UCSD-AML1 (cell line): Measurements from ENCODE around the gene RPTOR.

ENCODE experiments used
- DNase-seq: peaks from one replicate; lab custom pipeline; 2025; ENCODE audit not compliant: unreplicated experiment; lab: John Stamatoyannopoulos, UW

RPTOR gene

GRCh38 chr17:80961541-80962330, 417.1 kb downstream of the RPTOR start:
- DNase-seq = no peak

- no peak for DNase-seq
These were observed 418.0 kb downstream of the RPTOR start for GRCh38 chr17:80962356-80963329.

- no peak for DNase-seq
These were observed 419.3 kb downstream of the RPTOR start for GRCh38 chr17:80963812-80964543.

GRCh38 chr17:80964544-80964856, 419.9 kb downstream of the RPTOR start:
- no peak for DNase-seq

- DNase-seq = no peak
These were observed 420.4 kb downstream of the RPTOR start for GRCh38 chr17:80964859-80965580.

- no peak for DNase-seq
These were observed 421.0 kb downstream of the RPTOR start for GRCh38 chr17:80965606-80966005.

- DNase-seq = no peak
These were observed 422.8 kb downstream of the RPTOR start for GRCh38 chr17:80967404-80967872.

GRCh38 chr17:80968602-80969029, 424.0 kb downstream of the RPTOR start:
- DNase-seq = no peak

- DNase-seq = peak; percentile 78
These were observed 424.5 kb downstream of the RPTOR start for GRCh38 chr17:80969030-80969673.

GRCh38 chr17:80969674-80970043, 425.0 kb downstream of the RPTOR start:
- DNase-seq = no peak

- peak; percentile 50 for DNase-seq
These were observed 425.6 kb downstream of the RPTOR start for GRCh38 chr17:80970044-80970761.

- no peak for DNase-seq
These were observed 426.4 kb downstream of the RPTOR start for GRCh38 chr17:80970762-80971703.

- DNase-seq = no peak
These were observed 427.2 kb downstream of the RPTOR start for GRCh38 chr17:80971704-80972304.

GRCh38 chr17:80976701-80977100, 432.1 kb downstream of the RPTOR start:
- no peak for DNase-seq

GRCh38 chr17:80977172-80977571, 432.5 kb downstream of the RPTOR start:
- DNase-seq = no peak

- no peak for DNase-seq
These were observed 434.2 kb downstream of the RPTOR start for GRCh38 chr17:80978499-80979497.
